Fibroblast of skin of right biceps (primary cell): ENCODE data around the gene ELF1.
A peak's percentile ranks its signal among the peaks of the same experiment; 100 is the strongest.
"Not testable (repeated sequence)": the region's sequence is repeated elsewhere in the genome, so short reads cannot be mapped to it uniquely, and the experiment has no call there.

Experiments
- DNase-seq: peaks from one replicate; pipeline ENCODE4 v3.0.0-alpha.2; 2013

ELF1 gene

GRCh38 chr13:40981361-40981760 lies 37.8 kb downstream of the ELF1 start:
- DNase-seq = no peak

GRCh38 chr13:40980461-40980860 lies 38.7 kb downstream of the ELF1 start:
- DNase-seq = no peak

GRCh38 chr13:40979232-40979631 lies 39.9 kb downstream of the ELF1 start:
- no peak for DNase-seq

GRCh38 chr13:40978109-40978508 lies 41.0 kb downstream of the ELF1 start:
- not testable (repeated sequence) for DNase-seq

- DNase-seq = no peak
These were observed 43.7 kb downstream of the ELF1 start for GRCh38 chr13:40975441-40975840.

GRCh38 chr13:40974460-40975407 lies 44.4 kb downstream of the ELF1 start:
- DNase-seq = no peak

- DNase-seq = no peak
These were observed 45.7 kb downstream of the ELF1 start for GRCh38 chr13:40973409-40973808.

- no peak for DNase-seq
These were observed 47.8 kb downstream of the ELF1 start for GRCh38 chr13:40971321-40971720.

- no peak for DNase-seq
These were observed 48.3 kb downstream of the ELF1 start for GRCh38 chr13:40970803-40971202.

- DNase-seq = no peak
These were observed 49.8 kb downstream of the ELF1 start for GRCh38 chr13:40969169-40969901.

GRCh38 chr13:40968416-40969000 lies 50.6 kb downstream of the ELF1 start:
- no peak for DNase-seq

- no peak for DNase-seq
These were observed 52.8 kb downstream of the ELF1 start for GRCh38 chr13:40966298-40966697.

- peak; percentile 48 for DNase-seq
These were observed 55.2 kb downstream of the ELF1 start for GRCh38 chr13:40963927-40964326.

GRCh38 chr13:40961826-40962225 lies 57.3 kb downstream of the ELF1 start:
- no peak for DNase-seq

GRCh38 chr13:40961214-40961613 lies 57.9 kb downstream of the ELF1 start:
- no peak for DNase-seq

- DNase-seq = no peak
These were observed 58.4 kb downstream of the ELF1 start for GRCh38 chr13:40960716-40961115.

GRCh38 chr13:40958655-40959054 lies 60.5 kb downstream of the ELF1 start:
- DNase-seq = no peak

GRCh38 chr13:40946485-40946884 lies 72.6 kb downstream of the ELF1 start:
- no peak for DNase-seq

- DNase-seq = no peak
These were observed 76.0 kb downstream of the ELF1 start for GRCh38 chr13:40943073-40943472.

GRCh38 chr13:40941581-40941980 lies 77.5 kb downstream of the ELF1 start:
- no peak for DNase-seq

- no peak for DNase-seq
These were observed 78.3 kb downstream of the ELF1 start for GRCh38 chr13:40940841-40941240.

GRCh38 chr13:40933508-40934204 lies 85.5 kb downstream of the ELF1 start:
- no peak for DNase-seq

GRCh38 chr13:40932252-40932651 lies 86.9 kb downstream of the ELF1 start:
- no peak for DNase-seq
